ENCODE results near the gene ETV6.
A peak's percentile ranks its signal among the peaks of the same experiment; 100 is the strongest.

Gene ETV6

DNA sequence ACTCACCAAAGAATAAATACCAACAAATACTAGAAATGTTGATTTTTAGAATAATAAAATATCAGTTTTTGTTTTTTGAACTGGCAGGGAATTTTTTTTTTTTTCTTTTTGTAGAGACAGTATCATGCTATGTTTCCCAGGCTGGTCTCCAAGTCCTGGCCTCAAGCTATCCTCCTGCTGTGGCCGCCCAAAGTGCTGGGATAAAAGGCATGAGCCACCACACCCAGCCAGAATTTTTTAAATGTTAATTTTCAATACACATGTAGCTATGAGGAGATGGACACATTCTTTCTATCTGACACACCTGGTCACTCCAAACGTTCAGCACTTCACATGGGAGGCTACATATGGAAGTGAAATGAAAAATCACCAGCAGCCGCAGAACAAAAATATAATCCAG is 126.8 kb downstream of the ETV6 start:
- no peak for DNase-seq (ENCODE audit: low spot score)

- no peak for DNase-seq (ENCODE audit: low spot score)
These were observed 128.0 kb downstream of the ETV6 start for GRCh38 chr12:11777451-11777850.

DNA sequence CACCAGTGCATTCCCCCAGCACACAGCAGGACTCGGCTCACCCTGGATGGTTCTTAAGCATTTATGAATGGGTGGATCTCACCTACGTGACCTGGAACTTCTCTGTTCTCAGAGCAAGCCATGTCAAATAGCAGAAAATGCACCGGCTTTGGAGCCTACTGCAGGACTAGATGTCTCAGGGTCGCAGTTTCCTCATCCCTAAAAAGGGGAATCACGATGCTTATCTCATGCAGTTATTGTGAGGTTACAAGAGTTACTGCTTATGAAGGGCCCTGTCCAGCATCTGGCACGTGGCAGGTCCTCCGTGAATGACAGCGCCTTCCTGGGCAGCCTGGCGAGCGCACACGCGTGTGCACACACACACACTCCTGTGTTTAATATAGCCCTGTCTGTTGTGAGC is 128.5 kb downstream of the ETV6 start:
- no peak for DNase-seq (ENCODE audit: low spot score)

- DNase-seq (ENCODE audit: low spot score): peak; percentile 57
These were observed 129.5 kb downstream of the ETV6 start for GRCh38 chr12:11778713-11779685.

- no peak for DNase-seq (ENCODE audit: low spot score)
These were observed 131.1 kb downstream of the ETV6 start for GRCh38 chr12:11780521-11781101.

GRCh38 chr12:11782914-11783420 is 133.5 kb downstream of the ETV6 start:
- no peak for DNase-seq (ENCODE audit: low spot score)

DNA sequence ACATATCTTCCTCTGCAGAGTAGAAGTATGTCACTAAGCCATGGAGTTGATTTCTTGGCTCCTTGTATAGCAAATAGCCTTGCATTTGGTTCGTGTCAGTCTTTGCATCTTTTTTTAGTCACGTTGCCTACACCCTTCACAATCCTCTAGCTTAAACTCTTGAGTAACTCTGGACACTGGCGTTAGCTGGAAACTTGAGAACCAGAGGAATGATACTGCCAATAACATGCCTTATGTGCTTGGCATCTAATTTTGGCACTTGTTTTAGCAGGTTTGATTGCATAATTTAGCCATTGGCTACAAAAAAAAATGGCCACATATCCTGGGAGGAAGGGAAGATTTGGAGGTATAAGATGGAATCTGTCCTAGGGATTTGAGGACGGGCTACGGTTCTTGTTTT is 136.2 kb downstream of the ETV6 start:
- DNase-seq (ENCODE audit: low spot score): peak; percentile 39

- no peak for DNase-seq (ENCODE audit: low spot score)
These were observed 137.3 kb downstream of the ETV6 start for GRCh38 chr12:11786638-11787365.

DNA sequence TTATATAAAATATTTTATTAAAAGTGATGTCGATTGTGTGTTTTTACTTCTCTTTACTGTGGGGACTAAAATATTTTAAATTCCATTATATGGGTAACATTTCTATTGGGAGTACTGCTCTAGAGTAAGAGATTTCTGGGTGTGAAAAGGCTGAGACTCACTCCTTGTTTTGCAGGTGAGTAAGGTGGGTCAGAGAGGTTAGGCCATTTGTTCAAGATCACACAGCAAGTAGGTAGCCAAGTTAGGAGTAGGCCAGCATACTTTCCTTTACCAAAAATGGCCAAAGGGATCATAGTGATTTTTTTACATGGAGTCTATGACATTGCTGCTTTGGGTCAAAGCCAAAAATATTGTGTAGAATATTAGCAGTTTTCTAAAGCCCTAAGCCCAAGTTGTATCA is 138.0 kb downstream of the ETV6 start:
- DNase-seq (ENCODE audit: low spot score): no peak

DNA sequence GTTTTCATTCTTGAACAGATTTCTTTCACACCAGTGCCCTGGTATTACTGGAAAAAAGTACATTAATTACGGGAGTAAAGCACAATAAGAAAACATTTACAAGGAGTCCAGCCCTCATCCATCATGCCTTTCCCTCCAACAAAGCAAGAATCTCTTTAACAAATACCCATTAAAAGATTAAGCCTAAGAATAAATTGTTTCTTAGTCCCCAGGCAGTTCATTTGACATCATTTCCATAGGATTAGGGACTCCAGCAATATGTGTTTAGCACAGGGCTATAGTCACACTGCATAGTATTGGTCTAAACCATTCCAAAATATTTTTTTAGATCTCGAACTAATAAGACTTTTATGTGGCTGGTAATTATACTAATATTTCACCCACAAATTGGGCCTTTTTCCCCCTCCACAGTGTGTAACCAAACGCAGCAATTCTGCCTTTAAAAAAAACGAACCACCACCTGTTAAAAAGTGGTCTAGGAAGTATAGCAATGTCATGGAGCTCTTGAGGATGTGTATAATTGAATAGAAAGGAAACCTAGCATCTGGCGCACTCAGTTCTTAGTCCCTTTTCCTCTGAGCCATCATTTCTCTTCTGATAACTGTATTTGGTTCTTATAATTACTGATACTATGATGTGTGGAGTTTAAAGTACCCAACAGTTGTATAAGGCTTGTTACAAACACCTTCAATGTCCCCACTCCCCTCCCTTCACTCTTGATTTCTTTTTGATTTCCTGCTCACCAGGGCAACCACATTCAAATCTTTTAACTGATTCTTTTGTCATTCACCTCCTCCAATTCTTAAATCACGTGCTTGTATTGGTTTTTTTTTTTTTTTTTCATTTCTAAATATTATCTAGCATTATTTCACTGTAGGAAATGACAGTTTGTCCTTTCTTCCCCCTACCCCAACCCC is 138.7 kb downstream of the ETV6 start:
- DNase-seq (ENCODE audit: low spot score): no peak

GRCh38 chr12:11793921-11794710 is 144.6 kb downstream of the ETV6 start:
- no peak for DNase-seq (ENCODE audit: low spot score)

DNA sequence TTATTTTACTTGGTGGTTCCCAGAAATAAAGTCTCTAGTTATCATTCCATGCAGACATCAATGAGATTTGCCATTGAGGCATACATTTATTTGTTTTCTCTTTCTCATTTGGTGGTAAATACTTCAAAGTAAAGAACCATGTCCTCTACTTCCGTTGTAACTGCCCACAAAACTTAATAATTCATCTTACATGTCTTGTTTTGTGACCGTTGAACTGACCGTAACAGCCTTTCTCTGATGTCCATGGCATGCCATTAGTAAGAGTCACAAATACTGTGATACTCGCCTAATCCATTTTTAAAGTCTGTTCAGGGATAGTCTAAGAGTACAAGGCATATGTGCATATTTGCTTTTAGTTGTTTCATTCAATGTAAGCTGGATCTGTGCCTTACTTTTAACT is 145.3 kb downstream of the ETV6 start:
- no peak for DNase-seq (ENCODE audit: low spot score)

DNA sequence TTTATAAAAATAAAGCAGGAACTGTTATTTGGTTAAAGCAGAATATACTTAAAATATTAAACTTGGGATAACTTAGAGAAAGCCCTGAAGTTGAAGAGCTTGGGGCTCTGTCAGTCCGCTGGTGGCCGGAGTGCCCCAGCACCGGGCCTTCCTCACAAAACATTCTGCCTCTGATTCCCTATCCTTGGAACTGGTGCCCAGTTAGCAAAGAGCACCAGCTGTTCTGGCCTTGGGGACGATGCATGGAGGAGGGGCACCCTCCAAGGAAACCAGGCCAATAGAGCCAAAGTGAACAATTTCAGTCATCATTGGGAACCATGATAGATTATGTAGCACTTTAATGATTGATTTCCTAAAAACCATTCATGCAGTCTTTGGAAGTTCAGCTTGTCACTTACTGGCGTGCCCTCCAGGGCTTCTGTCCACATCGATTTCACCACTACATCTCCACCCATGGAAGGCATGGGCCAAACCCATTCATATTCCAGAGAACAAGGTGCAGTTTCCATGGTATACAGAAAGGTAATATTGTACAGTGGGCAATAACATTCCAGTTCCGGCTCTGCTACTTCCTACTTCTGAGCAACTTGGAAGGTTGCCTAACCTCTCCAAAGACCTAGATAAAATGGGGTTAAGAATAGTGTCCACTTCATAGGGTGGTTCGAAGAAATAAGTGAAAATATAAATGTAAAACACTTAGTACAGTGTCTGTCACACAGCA is 145.9 kb downstream of the ETV6 start:
- DNase-seq (ENCODE audit: low spot score): no peak

DNA sequence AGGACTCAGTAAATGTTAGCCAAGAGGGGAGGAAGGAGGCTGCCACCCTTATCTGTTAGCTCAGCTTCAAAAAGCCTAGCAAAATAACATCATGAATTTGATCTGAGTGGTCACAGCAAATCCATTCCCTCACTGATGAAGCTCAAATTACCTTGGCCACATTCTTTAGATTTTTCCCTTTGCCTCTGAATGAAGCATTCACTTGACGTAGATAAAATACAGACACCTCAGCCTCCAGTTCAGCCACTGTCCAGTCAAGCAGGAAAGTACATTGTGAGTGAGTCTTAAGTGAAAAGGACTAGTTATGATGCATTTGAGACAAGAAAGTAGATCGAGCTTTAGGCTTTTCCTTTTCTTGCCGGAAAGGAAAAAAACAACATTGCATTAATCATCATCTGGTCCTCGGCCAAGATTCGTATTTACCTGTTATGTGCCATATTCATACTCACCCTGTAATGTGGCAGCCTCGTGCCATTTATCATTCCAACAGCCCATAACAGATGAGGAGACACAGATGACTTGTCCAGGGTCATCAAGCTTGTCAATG is 146.5 kb downstream of the ETV6 start:
- DNase-seq (ENCODE audit: low spot score): peak; percentile 35

DNA sequence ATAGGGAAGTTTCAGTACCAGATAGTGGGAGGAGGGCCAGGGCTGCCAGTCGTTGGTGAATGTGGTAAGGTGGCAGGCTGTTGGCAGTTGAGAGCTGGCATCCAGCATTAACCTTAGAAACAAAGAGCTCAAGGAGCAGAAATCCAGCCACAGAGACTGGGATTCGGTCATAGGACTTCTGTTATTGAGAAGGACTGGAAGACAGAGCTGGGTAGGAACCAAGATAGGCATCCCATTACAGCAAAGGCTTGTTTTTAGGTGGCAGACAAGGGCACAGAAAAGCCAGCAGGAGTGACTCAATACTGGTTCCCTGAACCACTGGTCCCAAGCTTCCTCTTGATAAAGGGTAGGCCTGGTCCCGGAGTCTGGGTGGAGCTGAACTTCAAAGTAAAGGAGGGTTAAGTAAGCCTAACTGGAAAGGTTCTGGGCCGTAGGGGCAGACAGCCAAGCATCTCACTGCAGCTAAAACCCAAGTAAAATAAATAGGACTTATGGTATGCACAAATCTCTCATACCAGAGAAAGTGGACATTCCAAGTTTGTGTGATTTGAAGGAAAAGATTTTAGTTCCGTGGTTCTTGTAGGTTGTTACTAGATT is 147.9 kb downstream of the ETV6 start:
- DNase-seq (ENCODE audit: low spot score): peak; percentile 64

- DNase-seq (ENCODE audit: low spot score): no peak
These were observed 148.7 kb downstream of the ETV6 start for GRCh38 chr12:11798006-11798708.

DNA sequence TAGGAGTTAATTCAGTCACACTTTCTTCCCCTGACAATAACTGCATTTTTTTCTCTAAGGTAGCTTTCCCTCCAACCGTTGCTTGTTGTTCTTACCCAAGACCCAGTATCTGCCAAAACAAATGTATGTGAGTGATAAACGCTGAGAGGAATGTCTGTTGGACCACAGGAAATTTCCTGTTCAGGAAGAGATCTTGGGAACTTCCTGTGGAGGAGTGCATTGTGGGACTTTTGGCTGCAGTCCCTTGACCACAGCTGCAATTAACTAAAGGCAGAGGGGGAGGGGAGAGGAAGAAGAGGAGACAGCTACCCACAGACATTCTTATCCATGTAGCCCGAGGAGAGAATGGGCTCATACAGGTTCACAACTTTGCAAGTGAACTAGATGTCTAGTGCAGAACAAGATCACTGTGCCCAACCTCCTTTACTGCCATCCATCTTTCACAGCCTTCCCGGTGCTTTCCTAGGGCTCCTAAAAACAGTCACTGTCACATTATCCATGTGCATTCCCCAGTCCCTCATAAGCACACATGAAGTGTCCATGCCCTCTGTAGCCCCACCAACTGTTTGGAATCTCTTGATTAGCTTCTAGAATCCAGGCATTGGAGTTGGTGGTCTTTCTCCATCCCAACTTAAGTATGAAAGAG is 149.5 kb downstream of the ETV6 start:
- DNase-seq (ENCODE audit: low spot score): peak; percentile 64

DNA sequence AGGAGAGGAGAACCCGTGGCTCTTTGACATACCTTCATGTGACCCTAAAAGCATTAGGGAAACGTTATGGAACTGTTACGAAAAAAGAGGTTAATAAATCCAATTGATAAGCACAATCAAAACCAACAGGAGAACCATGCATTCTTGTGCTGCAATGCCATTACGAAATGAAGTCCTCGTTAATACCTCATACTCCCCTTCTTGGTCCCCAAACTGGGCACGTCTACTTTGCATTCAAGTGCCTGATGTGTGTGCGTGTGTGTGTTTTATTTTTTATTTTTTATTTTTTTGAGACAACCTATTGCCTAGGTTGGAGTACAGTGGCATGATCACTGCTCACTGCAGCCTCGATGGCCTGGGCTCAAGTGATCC is 150.0 kb downstream of the ETV6 start:
- no peak for DNase-seq (ENCODE audit: low spot score)

Data from GM03348 (cell line).